ENCODE measurements around the gene DLG2. TPM values are rescaled to one million over a fixed set of nuclear protein-coding genes. Genes with fewer than 3 reads are reported as not detected.

The DLG2 gene
- total RNA-seq, 2 experiments from 2014 or later = 2.0 to 2.1 TPM

DNA sequence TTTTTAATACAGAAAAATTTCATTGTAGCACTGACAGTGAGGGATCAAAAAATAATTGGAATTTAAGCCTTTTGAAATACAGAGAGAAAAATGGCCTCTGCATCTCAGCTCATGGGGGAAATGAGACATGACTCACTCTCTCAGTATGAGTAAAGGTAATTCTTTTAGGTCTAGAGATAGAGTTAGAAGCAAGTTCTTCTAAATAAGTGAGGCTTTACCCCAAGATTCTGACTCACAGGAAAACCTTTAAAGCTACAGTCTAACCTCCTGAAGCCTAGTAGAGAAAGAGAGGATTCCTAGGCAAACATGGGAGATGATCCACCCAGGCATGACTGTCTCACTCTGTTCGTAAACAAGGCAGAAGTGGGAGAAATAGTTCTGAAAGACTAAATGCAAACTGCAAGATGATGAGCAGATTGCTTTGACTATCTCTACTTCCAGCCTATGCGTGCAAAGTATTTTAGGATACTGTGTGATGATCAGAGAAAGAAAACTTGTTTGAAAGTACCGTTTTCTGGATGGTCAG, 1337.7 kb downstream of the DLG2 start:
- ATAC-seq (ENCODE audit: poor library complexity) = no peak
- no peaks in the 10 kb centered on the region for H3K27me3 Mint-ChIP-seq
- POLR2A ChIA-PET = no interaction called here

GRCh38 chr11:84273541-84273940, 1353.6 kb downstream of the DLG2 start:
- no peaks in the 10 kb centered on the region for H3K4me1 Mint-ChIP-seq (ENCODE audit: low read depth)
- no peaks in the 10 kb centered on the region for H3K27me3 Mint-ChIP-seq
- Histone ChIP-seq H3K4me3 (ENCODE audit: low read length) (no peak overlapping the region), H3K36me3 (ENCODE audit: insufficient read depth, low read length) (no peaks in the 10 kb centered on the region), H3K9me3 (ENCODE audit: control insufficient read depth in 1 of 2, insufficient read depth in 1 of 2, low read length in 2 of 2) (peaks cover 2 to 3% of the 10 kb centered on the region in 2 experiments), H3K27me3 (ENCODE audit: control insufficient read depth in 1 of 2, insufficient read depth in 2 of 2, low read length in 2 of 2) (no peaks in the 10 kb centered on the region), H3K27ac (ENCODE audit: low read depth in 1 of 2, low read length in 2 of 2) (no peak overlapping the region), H3K4me1 (ENCODE audit: insufficient read depth, low read length) (no peaks in the 10 kb centered on the region)
- no peak for DNase-seq
- TF ChIP-seq CTCF (IDR thresholded peaks at IDR 0.05) = no peak
- H3K9me3 Mint-ChIP-seq = peaks cover 14% of the 10 kb centered on the region
- intact Hi-C loops (cut with DNase I, micrococcal nuclease) = no loop called here
- ChIA-PET CTCF (no interaction called here), POLR2A (no interaction called here)
- no peak overlapping the region for H3K4me3 Mint-ChIP-seq
- H3K36me3 Mint-ChIP-seq (ENCODE audit: low read depth) = no peaks in the 10 kb centered on the region
- ATAC-seq (ENCODE audit: poor library complexity) = no peak
- no peak overlapping the region for H3K27ac Mint-ChIP-seq

More for the DNA sequence above, 1337.7 kb downstream of the DLG2 start:
- H3K9me3 ChIP-seq (ENCODE audit: control insufficient read depth in 1 of 2, insufficient read depth in 1 of 2, low read length in 2 of 2) = peaks cover 0 to 4% of the 10 kb centered on the region in 2 experiments
- Mint-ChIP-seq H3K4me1 (ENCODE audit: low read depth) (no peaks in the 10 kb centered on the region), H3K27ac (no peak overlapping the region), H3K9me3 (peaks cover 12% of the 10 kb centered on the region), H3K4me3 (no peak overlapping the region), H3K36me3 (ENCODE audit: low read depth) (no peaks in the 10 kb centered on the region)
- TF ChIP-seq CTCF (IDR thresholded peaks at IDR 0.05) = no peak
- no peaks in the 10 kb centered on the region for H3K36me3 ChIP-seq (ENCODE audit: insufficient read depth, low read length)
- H3K27me3 ChIP-seq (ENCODE audit: control insufficient read depth in 1 of 2, insufficient read depth in 2 of 2, low read length in 2 of 2) = no peaks in the 10 kb centered on the region
- CTCF ChIA-PET = no interaction called here
- no peak for DNase-seq
- H3K4me3 ChIP-seq (ENCODE audit: low read length) = no peak overlapping the region
- intact Hi-C loops (cut with DNase I, micrococcal nuclease) = no loop called here
- no peak overlapping the region for H3K27ac ChIP-seq (ENCODE audit: low read depth in 1 of 2, low read length in 2 of 2)
- no peaks in the 10 kb centered on the region for H3K4me1 ChIP-seq (ENCODE audit: insufficient read depth, low read length)

- H3K4me1 Mint-ChIP-seq (ENCODE audit: low read depth) = no peaks in the 10 kb centered on the region
- H3K9me3 ChIP-seq (ENCODE audit: control insufficient read depth in 1 of 2, insufficient read depth in 1 of 2, low read length in 2 of 2) = peaks cover 1 to 5% of the 10 kb centered on the region in 2 experiments
- H3K27me3 Mint-ChIP-seq = no peaks in the 10 kb centered on the region
- TF ChIP-seq CTCF (IDR thresholded peaks at IDR 0.05) = no peak
- no peak overlapping the region for H3K27ac ChIP-seq (ENCODE audit: low read depth in 1 of 2, low read length in 2 of 2)
- DNase-seq = no peak
- intact Hi-C loops (cut with DNase I, micrococcal nuclease) = no loop called here
- no peak overlapping the region for H3K4me3 Mint-ChIP-seq
- H3K9me3 Mint-ChIP-seq = peaks cover 16% of the 10 kb centered on the region
- no peaks in the 10 kb centered on the region for H3K4me1 ChIP-seq (ENCODE audit: insufficient read depth, low read length)
- no peaks in the 10 kb centered on the region for H3K27me3 ChIP-seq (ENCODE audit: control insufficient read depth in 1 of 2, insufficient read depth in 2 of 2, low read length in 2 of 2)
- H3K36me3 ChIP-seq (ENCODE audit: insufficient read depth, low read length) = no peaks in the 10 kb centered on the region
- no peak overlapping the region for H3K27ac Mint-ChIP-seq
- CTCF ChIA-PET = no interaction called here
- POLR2A ChIA-PET = no interaction called here
- no peak for ATAC-seq (ENCODE audit: poor library complexity)
- H3K36me3 Mint-ChIP-seq (ENCODE audit: low read depth) = no peaks in the 10 kb centered on the region
- no peak overlapping the region for H3K4me3 ChIP-seq (ENCODE audit: low read length)
Observed at GRCh38 chr11:84270466-84270865, 1356.7 kb downstream of the DLG2 start.
